Tibial nerve (tissue), 4 donors: ENCODE results near the gene PTPRD.

Experiments
- CTCF ChIP-seq, 5 experiments: fragments of 200-600 bp in 3 of 5; fragments of 450-650 bp in 2 of 5; sonication (generic) in 3 of 5; IDR thresholded peaks; one replicate each; pipeline ENCODE4 v1.5.1; 2016 to 2019; ENCODE audit warnings: antibody characterized with exemption in 5 of 5, mild to moderate bottlenecking in 3 of 5, moderate library complexity in 2 of 5
- EP300 ChIP-seq, 2 donors: sonication (generic); formaldehyde crosslinking; IDR thresholded peaks; one replicate each; pipeline ENCODE4 v1.6.1; 2017; ENCODE audit warnings: antibody characterized with exemption in 2 of 2, mild to moderate bottlenecking in 1 of 2
- POLR2A ChIP-seq, 2 donors: fragments of 450-650 bp; IDR thresholded peaks; one replicate each; pipeline ENCODE4 v1.6.1; 2017; ENCODE audit warnings: antibody characterized with exemption in 2 of 2, mild to moderate bottlenecking in 2 of 2, moderate library complexity in 2 of 2

- TF ChIP-seq POLR2A (IDR thresholded peaks at IDR 0.05) (no peak), CTCF (IDR thresholded peaks at IDR 0.05) (no peak), EP300 (IDR thresholded peaks at IDR 0.05) (no peak)
Measured at GRCh38 chr9:9592104-9592503, 1020.7 kb downstream of the PTPRD start.
